Hepatocyte (in vitro differentiated cells): ENCODE measurements around the gene CCL19.

ENCODE experiments used
- EZH2 ChIP-seq: fragments of 200-600 bp; sonication (generic); IDR thresholded peaks from 2 replicates; pipeline ENCODE4 v1.6.1; 2016; ENCODE audit warnings: antibody characterized with exemption, mild to moderate bottlenecking, borderline replicate concordance
- TF ChIP-seq, protein P1 (sequence below): fragments of 200-600 bp; sonication (generic); IDR thresholded peaks from 2 replicates; pipeline ENCODE4 v1.5.1; 2016; ENCODE audit warnings: antibody characterized with exemption, mild to moderate bottlenecking; ENCODE audit not compliant: poor library complexity

DNA sequence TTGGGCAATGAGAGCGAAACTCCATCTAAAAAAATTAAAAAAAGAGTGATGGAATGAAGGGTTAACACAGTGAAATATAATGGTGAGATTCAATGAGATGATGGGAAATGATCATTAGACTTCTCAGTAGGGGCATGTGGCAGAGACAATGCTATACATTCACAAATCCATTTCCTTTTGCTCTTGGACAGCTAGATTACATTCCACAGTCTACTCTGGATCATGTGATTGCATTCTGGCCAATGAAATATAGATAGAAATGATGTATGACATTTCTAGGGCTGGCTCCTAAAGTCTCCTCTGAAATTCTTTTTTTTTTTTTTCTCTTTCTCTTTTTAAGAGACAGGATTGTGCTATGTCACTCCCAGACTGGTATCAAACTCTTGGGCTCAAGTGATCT is 48.4 kb downstream of the CCL19 start:
- no peak for TF ChIP-seq EZH2
- TF ChIP-seq, protein P1, sequence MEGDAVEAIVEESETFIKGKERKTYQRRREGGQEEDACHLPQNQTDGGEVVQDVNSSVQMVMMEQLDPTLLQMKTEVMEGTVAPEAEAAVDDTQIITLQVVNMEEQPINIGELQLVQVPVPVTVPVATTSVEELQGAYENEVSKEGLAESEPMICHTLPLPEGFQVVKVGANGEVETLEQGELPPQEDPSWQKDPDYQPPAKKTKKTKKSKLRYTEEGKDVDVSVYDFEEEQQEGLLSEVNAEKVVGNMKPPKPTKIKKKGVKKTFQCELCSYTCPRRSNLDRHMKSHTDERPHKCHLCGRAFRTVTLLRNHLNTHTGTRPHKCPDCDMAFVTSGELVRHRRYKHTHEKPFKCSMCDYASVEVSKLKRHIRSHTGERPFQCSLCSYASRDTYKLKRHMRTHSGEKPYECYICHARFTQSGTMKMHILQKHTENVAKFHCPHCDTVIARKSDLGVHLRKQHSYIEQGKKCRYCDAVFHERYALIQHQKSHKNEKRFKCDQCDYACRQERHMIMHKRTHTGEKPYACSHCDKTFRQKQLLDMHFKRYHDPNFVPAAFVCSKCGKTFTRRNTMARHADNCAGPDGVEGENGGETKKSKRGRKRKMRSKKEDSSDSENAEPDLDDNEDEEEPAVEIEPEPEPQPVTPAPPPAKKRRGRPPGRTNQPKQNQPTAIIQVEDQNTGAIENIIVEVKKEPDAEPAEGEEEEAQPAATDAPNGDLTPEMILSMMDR = no peak
